Lower leg skin (tissue), 4 donors: Measurements from ENCODE around the gene TAS1R2. TPM values are rescaled to one million over a fixed set of nuclear protein-coding genes. Genes with fewer than 3 reads are reported as not detected.

Experiments used
- DNase-seq, 2 donors: peaks; one replicate each; pipeline ENCODE4 v3.0.0-alpha.2; 2019; ENCODE audit warnings: low spot score in 2 of 2
- H3K4me3 ChIP-seq: fragments of 200-600 bp; sonication (generic); 2 replicates; pipeline ENCODE4 v1.5.1; 2017; ENCODE audit warnings: mild to moderate bottlenecking, low read depth; ENCODE audit not compliant: poor library complexity, severe bottlenecking
- POLR2A ChIP-seq, 2 donors: fragments of 450-650 bp; IDR thresholded peaks; one replicate each; pipeline ENCODE4 v1.6.1; 2016 to 2017; ENCODE audit warnings: antibody characterized with exemption in 2 of 2, mild to moderate bottlenecking in 1 of 2, moderate library complexity in 1 of 2
- WGBS, 2 donors: methylation state at CpG; one replicate each; pipeline ENCODE4 v1.1.5; 2018; 5-methylcytosine and 5-hydroxymethylcytosine counted together
- intact Hi-C: fragments of 100-400 bp; cut with DNase I; formaldehyde crosslinking; loops from one replicate; pipeline ENCODE4 v1.15.0; 2023; ENCODE audit warnings: low total_unique reads
- total RNA-seq, 4 donors: library from RNA; depleted of rRNA; stranded (reverse); fragments of >200 nt; gene quantifications; one replicate each; pipeline ENCODE4 v1.1.0, GENCODE V29; 2016
- TF ChIP-seq, protein P1 (sequence below), 3 donors: fragments of 450-650 bp; IDR thresholded peaks; one replicate each; pipeline ENCODE4 v1.5.1; 2016; ENCODE audit warnings: antibody characterized with exemption in 3 of 3, mild to moderate bottlenecking in 3 of 3, moderate library complexity in 2 of 3

The TAS1R2 gene
- total RNA-seq, 4 donors from 2014 or later: 0.38 TPM; not detected in 3

DNA sequence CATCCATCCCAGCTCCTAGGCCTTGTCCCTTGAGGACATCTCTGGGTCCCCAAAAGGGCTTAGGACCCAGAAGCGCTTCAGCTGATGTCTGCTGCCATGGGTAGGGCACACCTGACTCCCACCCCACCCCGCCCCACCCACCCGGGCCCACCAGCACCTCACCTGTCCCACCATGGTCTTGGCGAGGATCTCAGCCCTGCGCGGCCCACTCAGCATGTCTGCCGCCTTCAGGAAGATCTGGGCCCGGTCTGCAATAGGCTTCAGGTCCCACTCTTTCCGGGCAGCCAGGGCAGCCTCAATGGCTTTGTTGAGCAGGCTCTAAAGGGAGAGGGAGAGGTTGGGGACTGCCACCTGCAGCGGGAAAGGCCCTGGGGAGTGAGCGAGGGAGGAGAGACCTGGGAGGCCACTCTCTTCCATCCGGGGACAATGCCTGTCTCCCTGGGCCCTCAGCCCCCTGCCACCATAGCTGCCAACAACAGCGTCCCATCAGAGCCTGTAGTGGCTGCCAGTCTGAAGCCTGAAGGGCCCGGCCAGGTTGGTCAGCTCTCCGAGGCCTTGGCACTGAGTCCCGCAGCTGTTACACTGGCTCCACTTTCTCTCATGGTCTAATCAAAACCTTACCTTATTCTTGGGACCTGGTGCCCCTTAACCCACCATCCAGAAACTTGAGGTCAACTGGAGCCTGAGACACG, 26.0 kb upstream of the TAS1R2 start:
- no peak overlapping the region for H3K4me3 ChIP-seq
- no peak for DNase-seq
- intact Hi-C loops: no loop called here
- WGBS, 2 donors: 80 to 86% methylated on average over 8 to 17 of the region's 17 CpGs
- no peak for TF ChIP-seq POLR2A (IDR thresholded peaks at IDR 0.05)
- TF ChIP-seq, protein P1, sequence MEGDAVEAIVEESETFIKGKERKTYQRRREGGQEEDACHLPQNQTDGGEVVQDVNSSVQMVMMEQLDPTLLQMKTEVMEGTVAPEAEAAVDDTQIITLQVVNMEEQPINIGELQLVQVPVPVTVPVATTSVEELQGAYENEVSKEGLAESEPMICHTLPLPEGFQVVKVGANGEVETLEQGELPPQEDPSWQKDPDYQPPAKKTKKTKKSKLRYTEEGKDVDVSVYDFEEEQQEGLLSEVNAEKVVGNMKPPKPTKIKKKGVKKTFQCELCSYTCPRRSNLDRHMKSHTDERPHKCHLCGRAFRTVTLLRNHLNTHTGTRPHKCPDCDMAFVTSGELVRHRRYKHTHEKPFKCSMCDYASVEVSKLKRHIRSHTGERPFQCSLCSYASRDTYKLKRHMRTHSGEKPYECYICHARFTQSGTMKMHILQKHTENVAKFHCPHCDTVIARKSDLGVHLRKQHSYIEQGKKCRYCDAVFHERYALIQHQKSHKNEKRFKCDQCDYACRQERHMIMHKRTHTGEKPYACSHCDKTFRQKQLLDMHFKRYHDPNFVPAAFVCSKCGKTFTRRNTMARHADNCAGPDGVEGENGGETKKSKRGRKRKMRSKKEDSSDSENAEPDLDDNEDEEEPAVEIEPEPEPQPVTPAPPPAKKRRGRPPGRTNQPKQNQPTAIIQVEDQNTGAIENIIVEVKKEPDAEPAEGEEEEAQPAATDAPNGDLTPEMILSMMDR (IDR thresholded peaks at IDR 0.05): no peak

GRCh38 chr1:18884727-18885126, 25.3 kb upstream of the TAS1R2 start:
- H3K4me3 ChIP-seq: no peak overlapping the region
- TF ChIP-seq, protein P1 (IDR thresholded peaks at IDR 0.05): no peak
- no peak for TF ChIP-seq POLR2A (IDR thresholded peaks at IDR 0.05)
- intact Hi-C loops: loop anchor here (5.0 kb wide), 1 partner anchor 213 kb away; no protein-coding TSS in a partner anchor
- WGBS, 2 donors: 80 to 85% methylated on average over 6 of the region's 6 CpGs
- DNase-seq: no peak

DNA sequence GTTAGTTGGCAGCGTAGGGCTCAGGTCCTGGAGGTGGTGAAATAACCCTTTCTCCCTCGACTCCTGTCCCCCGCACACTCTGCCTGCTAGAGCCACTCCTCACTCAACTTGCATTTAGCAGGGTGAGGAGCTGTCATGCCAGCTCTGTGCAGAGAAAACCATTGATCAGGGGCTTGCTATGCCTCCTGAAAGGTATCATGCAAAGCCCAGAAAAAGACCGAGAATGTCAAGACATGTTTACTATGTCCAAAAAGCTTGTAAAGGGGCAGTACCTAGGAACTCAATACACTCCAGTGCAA, 24.9 kb upstream of the TAS1R2 start:
- intact Hi-C loops: loop anchor here (5.0 kb wide), 1 partner anchor 213 kb away; no protein-coding TSS in a partner anchor
- TF ChIP-seq POLR2A (IDR thresholded peaks at IDR 0.05): no peak
- TF ChIP-seq, protein P1 (IDR thresholded peaks at IDR 0.05): no peak
- H3K4me3 ChIP-seq: no peak overlapping the region
- WGBS, 2 donors: 37 to 50% methylated on average over 4 of the region's 4 CpGs
- no peak for DNase-seq

GRCh38 chr1:18883636-18884418, 24.4 kb upstream of the TAS1R2 start:
- intact Hi-C loops: loop anchor here (5.0 kb wide), 1 partner anchor 213 kb away; no protein-coding TSS in a partner anchor
- peak; percentile 74 to 94 for DNase-seq
- TF ChIP-seq, protein P1 (IDR thresholded peaks at IDR 0.05): peak in 1 of 3 donors; percentile 61
- no peak for TF ChIP-seq POLR2A (IDR thresholded peaks at IDR 0.05)
- H3K4me3 ChIP-seq: no peak overlapping the region
- 39 to 48% methylated on average over 13 to 14 of the region's 14 CpGs for WGBS, 2 donors

- TF ChIP-seq, protein P1 (IDR thresholded peaks at IDR 0.05): no peak
- no peak for TF ChIP-seq POLR2A (IDR thresholded peaks at IDR 0.05)
- intact Hi-C loops: loop anchor here (5.0 kb wide), 1 partner anchor 214 kb away; no protein-coding TSS in a partner anchor
- 94 to 97% methylated on average over 18 to 23 of the region's 23 CpGs for WGBS, 2 donors
- DNase-seq: no peak
- H3K4me3 ChIP-seq: no peak overlapping the region
Measured at GRCh38 chr1:18883079-18883478, 23.6 kb upstream of the TAS1R2 start.
